H9 (cell line): ENCODE data around the gene FGF22. TPM values are rescaled to one million over a fixed set of nuclear protein-coding genes. Genes with fewer than 3 reads are reported as not detected.

ENCODE experiments used
- DNase-seq: peaks from one replicate; pipeline ENCODE4 v3.0.0-alpha.2; 2017
- H2AFZ ChIP-seq: one replicate; pipeline ENCODE4 v1.6.1; 2013; ENCODE audit warnings: mild to moderate bottlenecking, low read length, control low read depth, moderate library complexity
- H2AK5ac ChIP-seq: 2 replicates; pipeline ENCODE4 v1.6.1; 2013; ENCODE audit warnings: low read length, control low read depth, mixed read lengths; ENCODE audit not compliant: insufficient read length
- H2BK120ac ChIP-seq: one replicate; pipeline ENCODE4 v1.6.1; 2013; ENCODE audit warnings: low read depth, mild to moderate bottlenecking, low read length, control low read depth, inconsistent platforms; ENCODE audit not compliant: poor library complexity, severe bottlenecking
- H2BK12ac ChIP-seq: 2 replicates; pipeline ENCODE4 v1.6.1; 2013; ENCODE audit warnings: low read length, control low read depth, mixed read lengths, low read depth; ENCODE audit not compliant: insufficient read length
- H2BK15ac ChIP-seq: 2 replicates; pipeline ENCODE4 v1.6.1; 2013; ENCODE audit warnings: low read depth, low read length, control low read depth
- H2BK20ac ChIP-seq: one replicate; pipeline ENCODE4 v1.6.1; 2013; ENCODE audit warnings: low read depth, mild to moderate bottlenecking, low read length, control low read depth, inconsistent platforms; ENCODE audit not compliant: poor library complexity, severe bottlenecking
- H2BK5ac ChIP-seq: 2 replicates; pipeline ENCODE4 v1.6.1; 2013; ENCODE audit warnings: low read length, control low read depth, mixed read lengths; ENCODE audit not compliant: insufficient read length
- H3K14ac ChIP-seq: 2 replicates; pipeline ENCODE4 v1.6.1; 2013; ENCODE audit warnings: low read length, control low read depth; ENCODE audit not compliant: insufficient read depth
- H3K18ac ChIP-seq: 2 replicates; pipeline ENCODE4 v1.6.1; 2013; ENCODE audit warnings: low read depth, mild to moderate bottlenecking, mixed read lengths, low read length, control low read depth; ENCODE audit not compliant: insufficient read length
- H3K23ac ChIP-seq: 2 replicates; pipeline ENCODE4 v1.6.1; 2013; ENCODE audit warnings: low read length, control low read depth, mixed read lengths, low read depth; ENCODE audit not compliant: insufficient read length
- H3K23me2 ChIP-seq: 2 replicates; pipeline ENCODE4 v1.6.1; 2013; ENCODE audit warnings: low read depth, mild to moderate bottlenecking, mixed read lengths, low read length, control low read depth; ENCODE audit not compliant: insufficient read length, poor library complexity, severe bottlenecking
- H3K27ac ChIP-seq: 2 replicates; pipeline ENCODE4 v1.5.1; 2013; ENCODE audit warnings: low read length, control low read depth, mixed read lengths, low read depth; ENCODE audit not compliant: insufficient read length
- H3K27me3 ChIP-seq: 2 replicates; pipeline ENCODE4 v1.6.1; 2013; ENCODE audit warnings: low read length, control low read depth, inconsistent platforms; ENCODE audit not compliant: insufficient read depth
- H3K4ac ChIP-seq: 2 replicates; pipeline ENCODE4 v1.6.1; 2013; ENCODE audit warnings: low read depth, mild to moderate bottlenecking, control low read depth, inconsistent platforms, low read length, moderate library complexity
- H3K4me1 ChIP-seq: 2 replicates; pipeline ENCODE4 v1.6.1; 2013; ENCODE audit warnings: low read length, control low read depth, inconsistent platforms; ENCODE audit not compliant: insufficient read depth
- H3K4me2 ChIP-seq: 2 replicates; pipeline ENCODE4 v1.6.1; 2013; ENCODE audit warnings: low read length, control low read depth, mixed read lengths; ENCODE audit not compliant: insufficient read length, insufficient read depth
- H3K56ac ChIP-seq: 2 replicates; pipeline ENCODE4 v1.6.1; 2013; ENCODE audit warnings: low read depth, mild to moderate bottlenecking, mixed read lengths, low read length, control low read depth; ENCODE audit not compliant: insufficient read length
- H3K79me1 ChIP-seq: 2 replicates; pipeline ENCODE4 v1.6.1; 2013; ENCODE audit warnings: low read depth, mild to moderate bottlenecking, moderate library complexity, low read length, control low read depth, inconsistent platforms; ENCODE audit not compliant: insufficient read depth, poor library complexity, severe bottlenecking
- H3K79me2 ChIP-seq: 2 replicates; pipeline ENCODE4 v1.6.1; 2013; ENCODE audit warnings: low read length, control low read depth, inconsistent platforms; ENCODE audit not compliant: insufficient read depth
- H3K9ac ChIP-seq: 2 replicates; pipeline ENCODE4 v1.6.1; 2013; ENCODE audit warnings: low read length, control low read depth, mixed read lengths; ENCODE audit not compliant: insufficient read length; ENCODE audit errors: extremely low read depth
- H3K9me3 ChIP-seq: one replicate; pipeline ENCODE4 v1.6.1; 2013; ENCODE audit warnings: low read depth, low read length, inconsistent platforms; ENCODE audit not compliant: control insufficient read depth
- H3T11ph ChIP-seq: one replicate; pipeline ENCODE4 v1.6.1; 2013; ENCODE audit warnings: mild to moderate bottlenecking, low read length, control low read depth, inconsistent platforms
- H4K20me1 ChIP-seq: one replicate; pipeline ENCODE4 v1.6.1; 2013; ENCODE audit not compliant: control insufficient read depth, insufficient read length, insufficient read depth
- H4K5ac ChIP-seq: 2 replicates; pipeline ENCODE4 v1.6.1; 2013; ENCODE audit warnings: low read depth, mild to moderate bottlenecking, mixed read lengths, low read length, control low read depth; ENCODE audit not compliant: insufficient read length
- H4K8ac ChIP-seq: replicated peaks from 2 replicates; pipeline ENCODE4 v1.6.1; 2013; ENCODE audit warnings: low read length, control low read depth, mixed read lengths, low read depth; ENCODE audit not compliant: insufficient read length
- H4K91ac ChIP-seq: 2 replicates; pipeline ENCODE4 v1.6.1; 2013; ENCODE audit warnings: low read depth, mild to moderate bottlenecking, moderate library complexity, mixed read lengths, low read length, control low read depth; ENCODE audit not compliant: insufficient read length
- H3K27ac Mint-ChIP-seq, 3 experiments: 2 replicates in 2 of 3; 3 replicates in 1 of 3; pipeline ENCODE4 v1.8.0; 2020 to 2021; ENCODE audit warnings: mixed read lengths in 3 of 3, mild to moderate bottlenecking in 1 of 3, moderate library complexity in 1 of 3
- H3K27me3 Mint-ChIP-seq: 2 replicates; pipeline ENCODE4 v1.8.0; 2021; ENCODE audit warnings: low read depth, mild to moderate bottlenecking, moderate library complexity, mixed read lengths
- H3K36me3 Mint-ChIP-seq, 3 experiments: 2 replicates in 2 of 3; 3 replicates in 1 of 3; pipeline ENCODE4 v1.8.0; 2020 to 2021; ENCODE audit warnings: low read depth in 3 of 3, mixed read lengths in 3 of 3; ENCODE audit not compliant: insufficient read depth in 1 of 3
- H3K4me1 Mint-ChIP-seq, 2 experiments: 2 replicates each; pipeline ENCODE4 v1.8.0; 2020; ENCODE audit warnings: mixed read lengths in 2 of 2
- H3K4me3 Mint-ChIP-seq, 2 experiments: 2 replicates in 1 of 2; 3 replicates in 1 of 2; pipeline ENCODE4 v1.8.0; 2020 to 2021; ENCODE audit warnings: mild to moderate bottlenecking in 2 of 2, mixed read lengths in 2 of 2, moderate library complexity in 1 of 2
- H3K9me3 Mint-ChIP-seq, 2 experiments: 2 replicates in 1 of 2; 3 replicates in 1 of 2; pipeline ENCODE4 v1.8.0; 2020; ENCODE audit warnings: mild to moderate bottlenecking in 2 of 2, mixed read lengths in 2 of 2, moderate library complexity in 1 of 2
- WGBS: extraction: QIAGEN DNeasy Blood & Tissue Kit; methylation state at CpG from one replicate; pipeline ENCODE4 v1.1.7; 2013; ENCODE audit warnings: missing lambda C conversion rate, low lambda C conversion rate, mixed read lengths; ENCODE audit not compliant: insufficient read length; ENCODE audit errors: extremely low coverage; 5-methylcytosine and 5-hydroxymethylcytosine counted together
- total RNA-seq: library from RNA; stranded (reverse); gene quantifications from 2 replicates; pipeline ENCODE4 v1.2.1, GENCODE V29; 2021
- TF ChIP-seq, protein P1 (sequence below): fragments of 200-600 bp; sonication (generic); conservative IDR thresholded peaks from 3 replicates; pipeline ENCODE4 v1.8.0; 2021; ENCODE audit warnings: antibody characterized with exemption, mild to moderate bottlenecking

Gene FGF22
- total RNA-seq, 1 experiment from 2014 or later = 0.72 TPM

DNA sequence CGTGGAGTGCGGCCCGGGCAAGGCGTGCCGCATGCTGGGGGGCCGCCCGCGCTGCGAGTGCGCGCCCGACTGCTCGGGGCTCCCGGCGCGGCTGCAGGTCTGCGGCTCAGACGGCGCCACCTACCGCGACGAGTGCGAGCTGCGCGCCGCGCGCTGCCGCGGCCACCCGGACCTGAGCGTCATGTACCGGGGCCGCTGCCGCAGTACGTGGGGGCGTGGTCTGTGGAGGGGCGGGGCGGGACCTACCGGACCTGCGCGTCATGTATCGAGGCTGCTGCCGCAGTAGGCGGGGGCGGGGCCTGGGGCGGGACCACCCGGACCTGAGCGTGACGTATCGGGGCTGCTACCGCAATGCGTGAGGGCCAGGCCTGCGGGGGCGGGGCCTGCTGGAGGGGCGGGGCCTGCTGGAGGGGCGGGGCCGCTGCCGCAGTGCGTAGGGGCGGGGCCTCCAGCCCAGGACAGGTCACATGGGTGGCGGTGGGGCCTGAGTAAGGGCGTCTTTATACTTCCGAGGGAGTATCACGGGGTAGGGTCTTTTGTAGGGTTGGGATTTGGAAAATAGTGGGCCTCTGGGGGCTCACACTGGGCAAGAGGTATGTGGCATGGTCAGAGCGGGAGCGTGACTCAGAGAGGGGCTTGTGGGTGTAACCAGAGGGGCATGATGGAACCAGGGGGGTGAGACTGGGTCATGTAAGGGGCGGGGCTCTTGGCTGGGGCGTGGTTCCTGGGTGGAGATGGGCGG, 40.8 kb downstream of the FGF22 start:
- Histone ChIP-seq H3K4me1 (no peaks in the 10 kb centered on the region), H2BK20ac (no peak overlapping the region), H3K9ac (no peak overlapping the region), H2BK120ac (no peak overlapping the region), H3K56ac (no peak overlapping the region), H3K27ac (no peak overlapping the region), H3K14ac (peak overlapping the region; percentile 66; the same call in 1 of the 2 replicates), H4K5ac (no peak overlapping the region), H4K20me1 (no peaks in the 10 kb centered on the region), H2BK12ac (no peak overlapping the region), H2BK5ac (no peak overlapping the region), H4K91ac (no peak overlapping the region), H3K79me1 (no peaks in the 10 kb centered on the region), H3K4me2 (peak overlapping the region; percentile 32), H3K23me2 (peaks cover 8% of the 10 kb centered on the region), H3K9me3 (no peaks in the 10 kb centered on the region), H3K79me2 (no peaks in the 10 kb centered on the region), H3K27me3 (no peaks in the 10 kb centered on the region; the same call in 1 of the 2 replicates), H2AFZ (peak overlapping the region; percentile 93), H3T11ph (no peak overlapping the region), H3K23ac (no peak overlapping the region), H3K18ac (peak overlapping the region; percentile 90), H2BK15ac (no peak overlapping the region), H2AK5ac (no peak overlapping the region), H3K4ac (no peak overlapping the region), H4K8ac (no peak overlapping the region)
- H3K4me1 Mint-ChIP-seq = peaks cover 0 to 8% of the 10 kb centered on the region in 2 experiments; a peak in 2 of 4 replicates
- H3K27me3 Mint-ChIP-seq = peaks cover 25% of the 10 kb centered on the region
- no peaks in the 10 kb centered on the region for H3K9me3 Mint-ChIP-seq
- TF ChIP-seq, protein P1, sequence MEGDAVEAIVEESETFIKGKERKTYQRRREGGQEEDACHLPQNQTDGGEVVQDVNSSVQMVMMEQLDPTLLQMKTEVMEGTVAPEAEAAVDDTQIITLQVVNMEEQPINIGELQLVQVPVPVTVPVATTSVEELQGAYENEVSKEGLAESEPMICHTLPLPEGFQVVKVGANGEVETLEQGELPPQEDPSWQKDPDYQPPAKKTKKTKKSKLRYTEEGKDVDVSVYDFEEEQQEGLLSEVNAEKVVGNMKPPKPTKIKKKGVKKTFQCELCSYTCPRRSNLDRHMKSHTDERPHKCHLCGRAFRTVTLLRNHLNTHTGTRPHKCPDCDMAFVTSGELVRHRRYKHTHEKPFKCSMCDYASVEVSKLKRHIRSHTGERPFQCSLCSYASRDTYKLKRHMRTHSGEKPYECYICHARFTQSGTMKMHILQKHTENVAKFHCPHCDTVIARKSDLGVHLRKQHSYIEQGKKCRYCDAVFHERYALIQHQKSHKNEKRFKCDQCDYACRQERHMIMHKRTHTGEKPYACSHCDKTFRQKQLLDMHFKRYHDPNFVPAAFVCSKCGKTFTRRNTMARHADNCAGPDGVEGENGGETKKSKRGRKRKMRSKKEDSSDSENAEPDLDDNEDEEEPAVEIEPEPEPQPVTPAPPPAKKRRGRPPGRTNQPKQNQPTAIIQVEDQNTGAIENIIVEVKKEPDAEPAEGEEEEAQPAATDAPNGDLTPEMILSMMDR = peak; percentile 49; the same call in 2 of the 3 replicates
- H3K36me3 Mint-ChIP-seq = no peaks in the 10 kb centered on the region
- peak; percentile 100 for DNase-seq
- H3K27ac Mint-ChIP-seq = peak overlapping the region; percentile 97 to 100 (median 99)
- no CpG with 5 or more reads among the region's 70 CpGs for WGBS
- peak overlapping the region; percentile 86 to 92 for H3K4me3 Mint-ChIP-seq
